Upper lobe of right lung (tissue), 1 donor: ENCODE results near the gene ABLIM2. TPM values are rescaled to one million over a fixed set of nuclear protein-coding genes. Genes with fewer than 3 reads are reported as not detected.
A peak's percentile ranks its signal among the peaks of the same experiment; 100 is the strongest.

ENCODE experiments used
- ATAC-seq: fragments of 200-7000 bp; cut with Tn5 transposase; one replicate; pipeline ENCODE4 v1.9.1; 2020; ENCODE audit warnings: mild to moderate bottlenecking, moderate library complexity
- DNase-seq: peaks from one replicate; pipeline ENCODE4 v3.0.0-alpha.2; 2020
- H3K27ac ChIP-seq: fragments of 200-600 bp; one replicate; pipeline ENCODE4 v1.8.0; 2022
- H3K27me3 ChIP-seq: fragments of 200-600 bp; one replicate; pipeline ENCODE4 v1.8.0; 2022; ENCODE audit warnings: mild to moderate bottlenecking
- H3K36me3 ChIP-seq: fragments of 200-600 bp; one replicate; pipeline ENCODE4 v1.8.0; 2022
- H3K4me1 ChIP-seq: fragments of 200-600 bp; one replicate; pipeline ENCODE4 v1.8.0; 2022
- H3K4me3 ChIP-seq: fragments of 200-600 bp; one replicate; pipeline ENCODE4 v1.8.0; 2022; ENCODE audit warnings: mild to moderate bottlenecking
- H3K9me3 ChIP-seq: fragments of 200-600 bp; one replicate; pipeline ENCODE4 v1.8.0; 2022
- CTCF ChIP-seq: fragments of 200-600 bp; IDR thresholded peaks from one replicate; pipeline ENCODE4 v1.8.0; 2022; ENCODE audit warnings: antibody characterized with exemption
- intact Hi-C: fragments of 100-400 bp; cut with DNase I; formaldehyde crosslinking; loops from one replicate; pipeline ENCODE4 v1.11.0; 2022
- total RNA-seq: library from RNA; stranded (reverse); fragmentation: NEBNext Ultra II Directional; extraction: Animal tissue kit (Norgen Biotek cat#: 25700); gene quantifications from one replicate; pipeline ENCODE4 v1.2.1, GENCODE V29; 2021
- donor health status: DM: no; HTN: yes; CAD: no; lungs with severe emphysema.

ABLIM2 gene
- total RNA-seq, 1 donor from 2014 or later, result 12.7 TPM

DNA sequence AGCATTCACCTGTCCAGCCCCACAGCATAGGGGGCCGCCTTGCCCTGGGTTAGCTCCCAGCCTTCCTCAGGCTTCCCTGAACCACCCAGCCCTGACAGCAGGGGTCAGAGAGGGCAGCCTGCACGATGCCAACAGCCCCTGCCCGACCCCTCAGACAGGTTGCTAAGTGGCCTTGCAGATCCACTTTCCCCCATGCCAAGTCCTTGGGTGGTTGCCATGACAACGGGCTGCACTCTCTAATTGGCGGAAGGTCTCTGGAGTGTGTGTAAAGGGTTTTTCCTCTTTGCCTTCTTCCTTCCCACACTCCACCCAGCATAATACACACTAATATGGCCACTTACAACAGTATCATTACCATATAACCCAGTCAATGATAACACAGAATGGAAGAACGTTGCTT lies 119.3 kb downstream of the ABLIM2 start:
- H3K27me3 ChIP-seq, result no peaks in the 10 kb centered on the region
- no peaks in the 10 kb centered on the region for H3K4me1 ChIP-seq
- H3K9me3 ChIP-seq, result no peaks in the 10 kb centered on the region
- no peak overlapping the region for H3K4me3 ChIP-seq
- ATAC-seq (no peak), DNase-seq (no peak)
- no peak overlapping the region for H3K27ac ChIP-seq
- TF ChIP-seq CTCF, result no peak
- H3K36me3 ChIP-seq, result no peaks in the 10 kb centered on the region
- intact Hi-C loops, result no loop called here

DNA sequence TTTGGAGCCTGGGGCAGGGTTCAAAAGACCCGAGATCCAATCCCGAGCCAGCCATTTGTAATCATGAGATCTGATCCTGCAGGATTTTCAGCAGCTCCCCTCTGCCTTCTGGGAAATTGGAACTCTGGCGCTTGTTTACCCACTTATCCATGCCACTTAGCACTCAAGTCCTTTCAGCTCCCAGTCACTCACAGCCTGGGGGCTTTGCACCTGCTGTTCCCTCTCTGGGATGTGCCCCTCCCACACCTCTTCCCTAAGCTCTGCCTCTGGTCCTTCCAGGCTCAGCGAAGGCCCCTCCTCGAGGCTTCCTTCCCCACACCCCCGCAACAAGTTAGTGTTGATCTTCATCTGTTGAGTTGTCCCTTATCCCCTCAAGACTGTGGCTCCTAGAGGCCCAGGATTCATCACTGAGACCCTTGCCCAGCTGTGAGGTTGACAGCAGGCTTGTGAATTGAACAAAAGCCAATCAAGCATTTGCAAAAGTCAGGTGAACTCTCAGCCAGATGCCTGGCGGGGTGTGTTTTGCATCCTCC lies 119.8 kb downstream of the ABLIM2 start:
- ATAC-seq (peak; percentile 16), DNase-seq (no peak)
- intact Hi-C loops, result no loop called here
- no peaks in the 10 kb centered on the region for H3K4me1 ChIP-seq
- H3K4me3 ChIP-seq, result no peak overlapping the region
- H3K27me3 ChIP-seq, result no peaks in the 10 kb centered on the region
- no peaks in the 10 kb centered on the region for H3K9me3 ChIP-seq
- H3K36me3 ChIP-seq, result no peaks in the 10 kb centered on the region
- TF ChIP-seq CTCF, result no peak
- H3K27ac ChIP-seq, result no peak overlapping the region

GRCh38 chr4:8038083-8038482 lies 120.5 kb downstream of the ABLIM2 start:
- intact Hi-C loops, result no loop called here
- DNase-seq (no peak), ATAC-seq (no peak)
- Histone ChIP-seq H3K9me3 (no peaks in the 10 kb centered on the region), H3K4me1 (no peaks in the 10 kb centered on the region), H3K4me3 (no peak overlapping the region), H3K36me3 (no peaks in the 10 kb centered on the region), H3K27ac (no peak overlapping the region), H3K27me3 (no peaks in the 10 kb centered on the region)
- TF ChIP-seq CTCF, result no peak

GRCh38 chr4:8037150-8037769 lies 121.4 kb downstream of the ABLIM2 start:
- no peaks in the 10 kb centered on the region for H3K36me3 ChIP-seq
- no peak overlapping the region for H3K27ac ChIP-seq
- no peak overlapping the region for H3K4me3 ChIP-seq
- no peak for ATAC-seq
- no peak for DNase-seq
- no peaks in the 10 kb centered on the region for H3K4me1 ChIP-seq
- intact Hi-C loops, result no loop called here
- H3K9me3 ChIP-seq, result no peaks in the 10 kb centered on the region
- TF ChIP-seq CTCF, result no peak
- H3K27me3 ChIP-seq, result no peaks in the 10 kb centered on the region

DNA sequence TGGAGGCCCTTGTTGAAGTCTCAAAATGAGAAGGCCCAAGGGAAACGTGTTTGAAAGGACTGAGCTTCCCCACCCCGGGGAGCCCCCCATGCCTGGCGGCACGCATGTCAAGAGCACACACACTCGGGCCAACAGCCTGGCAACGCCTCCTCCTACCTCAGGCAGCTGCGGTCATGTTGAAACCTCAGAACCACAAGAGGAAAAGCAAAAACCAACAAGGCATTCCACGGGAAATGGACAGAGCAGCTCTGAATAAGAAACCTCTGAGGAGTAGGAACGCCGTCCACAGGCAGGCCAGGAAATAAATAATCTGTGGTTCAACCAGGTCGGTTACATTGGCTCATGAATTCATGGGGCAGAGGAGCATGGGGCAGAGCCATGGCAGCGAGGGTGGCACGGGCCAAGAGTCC lies 123.2 kb downstream of the ABLIM2 start:
- intact Hi-C loops, result no loop called here
- no peak for TF ChIP-seq CTCF
- ATAC-seq (no peak), DNase-seq (no peak)
- Histone ChIP-seq H3K9me3 (no peaks in the 10 kb centered on the region), H3K4me1 (no peaks in the 10 kb centered on the region), H3K4me3 (no peak overlapping the region), H3K27ac (no peak overlapping the region), H3K27me3 (no peaks in the 10 kb centered on the region), H3K36me3 (no peaks in the 10 kb centered on the region)
